HG02852 (cell line): ENCODE data around the gene SMARCAL1.

Experiments used
- ATAC-seq: cut with Tn5 transposase; IDR thresholded peaks from one replicate; pipeline ENCODE4 v1.9.1; 2021; ENCODE audit warnings: mild to moderate bottlenecking, moderate library complexity; ENCODE audit not compliant: unreplicated experiment

Gene SMARCAL1

GRCh38 chr2:216522892-216523502 is 110.7 kb downstream of the SMARCAL1 start:
- ATAC-seq: no peak

GRCh38 chr2:216525972-216526371 is 113.7 kb downstream of the SMARCAL1 start:
- ATAC-seq: no peak

- ATAC-seq: no peak
These were observed 114.7 kb downstream of the SMARCAL1 start for GRCh38 chr2:216526939-216527338.

- ATAC-seq: no peak
These were observed 115.3 kb downstream of the SMARCAL1 start for GRCh38 chr2:216527600-216527999.

GRCh38 chr2:216532562-216532961 is 120.3 kb downstream of the SMARCAL1 start:
- ATAC-seq: no peak
